DND-41 (cell line): ENCODE data around the gene COTL1.

Experiments used
- ATAC-seq: fragments of 200-7000 bp; cut with Tn5 transposase; 3 replicates; pipeline ENCODE4 v1.9.1; 2021; ENCODE audit warnings: low read depth; ENCODE audit not compliant: insufficient read depth
- DNase-seq: peaks from one replicate; pipeline ENCODE4 v3.0.0-alpha.2; 2020
- H2AFZ ChIP-seq: 2 replicates; pipeline ENCODE4 v1.6.0; 2012; ENCODE audit warnings: low read depth, low read length
- H3K27ac ChIP-seq: 2 replicates; pipeline ENCODE4 v1.5.1; 2012; ENCODE audit warnings: low read length, inconsistent platforms
- H3K27me3 ChIP-seq: fragments of 200-600 bp; sonication (generic); 2 replicates; pipeline ENCODE4 v1.6.0; 2012; ENCODE audit warnings: low read length, mild to moderate bottlenecking, inconsistent platforms; ENCODE audit not compliant: insufficient read depth, poor library complexity
- H3K36me3 ChIP-seq: 2 replicates; pipeline ENCODE4 v1.5.1; 2012; ENCODE audit warnings: low read length, inconsistent platforms; ENCODE audit not compliant: insufficient read depth
- H3K4me1 ChIP-seq: 2 replicates; pipeline ENCODE4 v1.5.1; 2012; ENCODE audit warnings: mild to moderate bottlenecking, low read length; ENCODE audit not compliant: insufficient read depth
- H3K4me2 ChIP-seq: 2 replicates; pipeline ENCODE4 v1.6.0; 2012; ENCODE audit warnings: mild to moderate bottlenecking, moderate library complexity, low read length, inconsistent platforms; ENCODE audit not compliant: insufficient read depth
- H3K4me3 ChIP-seq, 2 experiments: fragments of 200-600 bp in 1 of 2; shearing (Covaris generic) in 1 of 2; 2 replicates each; pipeline ENCODE4 v1.5.1; 2012 to 2016; ENCODE audit warnings: inconsistent platforms in 2 of 2, low read length in 2 of 2, mild to moderate bottlenecking in 2 of 2, low read depth in 1 of 2, moderate library complexity in 1 of 2
- H3K79me2 ChIP-seq: 2 replicates; pipeline ENCODE4 v1.6.0; 2012; ENCODE audit warnings: low read length, inconsistent platforms; ENCODE audit not compliant: insufficient read depth
- H3K9ac ChIP-seq: 2 replicates; pipeline ENCODE4 v1.6.0; 2012; ENCODE audit warnings: low read depth, mild to moderate bottlenecking, inconsistent platforms, low read length, moderate library complexity
- H3K9me3 ChIP-seq: 2 replicates; pipeline ENCODE4 v1.5.1; 2012; ENCODE audit warnings: low read length, moderate library complexity, mild to moderate bottlenecking, inconsistent platforms; ENCODE audit not compliant: insufficient read depth, severe bottlenecking
- H4K20me1 ChIP-seq: 2 replicates; pipeline ENCODE4 v1.6.0; 2012; ENCODE audit warnings: low read length; ENCODE audit not compliant: insufficient read depth
- EZH2 ChIP-seq: IDR thresholded peaks from 3 replicates; pipeline ENCODE4 v1.6.1; 2012; ENCODE audit warnings: borderline replicate concordance, low read depth, mild to moderate bottlenecking, moderate library complexity, low read length, inconsistent platforms; ENCODE audit not compliant: severe bottlenecking
- TF ChIP-seq, protein P1 (sequence below): IDR thresholded peaks from 2 replicates; pipeline ENCODE4 v1.5.1; 2012; ENCODE audit warnings: borderline replicate concordance, low read length, moderate library complexity, mild to moderate bottlenecking; ENCODE audit not compliant: poor library complexity, severe bottlenecking; ENCODE audit errors: extremely low read depth

COTL1 gene

DNA sequence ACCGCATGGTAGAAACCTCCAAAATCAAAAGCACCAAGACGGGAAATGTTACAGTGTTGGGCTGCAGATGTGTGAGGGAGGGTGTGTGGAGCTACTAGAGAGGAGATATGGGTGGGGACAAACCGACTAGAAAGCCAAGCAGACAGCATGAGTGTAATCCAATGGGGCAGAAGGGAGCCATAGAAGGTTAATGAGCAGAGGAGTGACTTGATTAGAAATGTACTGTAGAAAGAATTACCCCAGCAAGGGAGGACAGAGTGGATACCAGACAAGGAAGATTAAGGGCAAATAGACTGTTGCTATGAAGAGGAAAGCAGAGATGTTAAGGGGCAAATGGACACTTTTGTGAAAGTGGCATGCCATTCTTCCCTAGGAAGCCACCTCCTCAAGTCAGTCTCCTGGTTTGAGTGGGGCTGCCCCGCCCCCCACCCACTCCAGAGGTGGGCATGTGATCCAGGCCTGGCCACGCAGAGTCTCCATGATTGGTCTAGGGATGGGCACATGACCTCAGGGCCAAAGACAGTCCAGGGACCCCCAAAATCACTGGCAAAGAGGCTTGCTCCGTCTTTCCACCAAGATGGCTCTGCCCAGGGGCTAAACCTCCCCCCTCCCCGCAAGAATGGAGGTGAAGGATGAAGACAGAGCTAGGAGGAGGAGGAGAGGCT is 4.3 kb downstream of the COTL1 start:
- Histone ChIP-seq H3K27ac (no peak overlapping the region), H2AFZ (no peak overlapping the region), H3K4me3 (no peak overlapping the region), H3K36me3 (no peaks in the 10 kb centered on the region), H3K79me2 (no peaks in the 10 kb centered on the region), H3K27me3 (peaks cover 9% of the 10 kb centered on the region), H3K9me3 (no peaks in the 10 kb centered on the region), H3K4me1 (peaks cover 7% of the 10 kb centered on the region), H3K9ac (no peak overlapping the region), H3K4me2 (no peak overlapping the region), H4K20me1 (no peaks in the 10 kb centered on the region)
- TF ChIP-seq EZH2, result no peak
- TF ChIP-seq, protein P1, sequence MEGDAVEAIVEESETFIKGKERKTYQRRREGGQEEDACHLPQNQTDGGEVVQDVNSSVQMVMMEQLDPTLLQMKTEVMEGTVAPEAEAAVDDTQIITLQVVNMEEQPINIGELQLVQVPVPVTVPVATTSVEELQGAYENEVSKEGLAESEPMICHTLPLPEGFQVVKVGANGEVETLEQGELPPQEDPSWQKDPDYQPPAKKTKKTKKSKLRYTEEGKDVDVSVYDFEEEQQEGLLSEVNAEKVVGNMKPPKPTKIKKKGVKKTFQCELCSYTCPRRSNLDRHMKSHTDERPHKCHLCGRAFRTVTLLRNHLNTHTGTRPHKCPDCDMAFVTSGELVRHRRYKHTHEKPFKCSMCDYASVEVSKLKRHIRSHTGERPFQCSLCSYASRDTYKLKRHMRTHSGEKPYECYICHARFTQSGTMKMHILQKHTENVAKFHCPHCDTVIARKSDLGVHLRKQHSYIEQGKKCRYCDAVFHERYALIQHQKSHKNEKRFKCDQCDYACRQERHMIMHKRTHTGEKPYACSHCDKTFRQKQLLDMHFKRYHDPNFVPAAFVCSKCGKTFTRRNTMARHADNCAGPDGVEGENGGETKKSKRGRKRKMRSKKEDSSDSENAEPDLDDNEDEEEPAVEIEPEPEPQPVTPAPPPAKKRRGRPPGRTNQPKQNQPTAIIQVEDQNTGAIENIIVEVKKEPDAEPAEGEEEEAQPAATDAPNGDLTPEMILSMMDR, result no peak
- DNase-seq, result no peak
- no peak for ATAC-seq

DNA sequence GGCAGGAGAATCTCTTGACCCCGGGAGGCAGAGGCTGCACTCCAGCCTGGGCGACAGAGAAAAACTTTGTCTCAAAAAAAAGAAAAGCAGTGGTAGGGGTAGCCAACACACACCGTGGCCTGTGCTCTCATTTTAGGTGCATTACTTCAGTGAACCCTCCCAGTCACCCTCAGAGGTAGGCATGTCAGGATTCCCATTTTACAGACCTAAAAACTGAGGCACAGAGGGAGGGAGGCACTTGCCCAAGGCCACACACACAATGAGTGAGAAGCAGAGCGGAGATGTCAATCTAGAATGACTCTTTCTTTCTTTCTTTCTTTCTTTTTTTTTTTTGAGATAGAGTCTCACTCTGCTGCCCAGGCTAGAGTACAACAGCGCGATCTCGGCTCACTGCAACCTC is 5.2 kb downstream of the COTL1 start:
- no peak overlapping the region for H2AFZ ChIP-seq
- no peaks in the 10 kb centered on the region for H3K79me2 ChIP-seq
- no peak for DNase-seq
- no peaks in the 10 kb centered on the region for H3K36me3 ChIP-seq
- peaks cover 6% of the 10 kb centered on the region for H3K4me1 ChIP-seq
- ATAC-seq, result no peak
- H3K4me3 ChIP-seq, result no peak overlapping the region
- H3K9me3 ChIP-seq, result no peaks in the 10 kb centered on the region
- H3K27me3 ChIP-seq, result peaks cover 9% of the 10 kb centered on the region
- TF ChIP-seq EZH2, result no peak
- TF ChIP-seq, protein P1, result no peak
- H3K27ac ChIP-seq, result no peak overlapping the region
- H3K4me2 ChIP-seq, result no peak overlapping the region
- H3K9ac ChIP-seq, result no peak overlapping the region
- no peaks in the 10 kb centered on the region for H4K20me1 ChIP-seq

DNA sequence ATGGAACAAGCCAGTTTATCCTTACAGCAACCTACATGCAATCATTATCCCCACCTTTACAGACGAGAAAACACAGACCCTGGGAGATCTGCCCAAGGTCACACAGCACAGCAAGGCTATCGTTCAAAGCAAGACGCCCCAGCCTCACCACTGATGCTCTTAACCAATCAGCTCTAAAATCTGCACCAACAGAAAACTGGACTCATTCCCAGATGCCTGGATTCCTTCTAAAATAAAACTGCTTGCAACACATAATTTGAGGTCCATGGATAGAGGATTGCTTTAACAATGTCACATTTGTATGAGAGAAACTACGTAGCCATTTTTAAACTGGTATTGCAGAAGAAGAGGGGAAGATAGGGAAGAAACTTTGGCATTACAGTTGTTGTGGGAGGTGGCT is 6.8 kb downstream of the COTL1 start:
- Histone ChIP-seq H3K4me2 (no peak overlapping the region), H3K27ac (no peak overlapping the region), H3K27me3 (no peaks in the 10 kb centered on the region), H3K79me2 (no peaks in the 10 kb centered on the region), H3K4me3 (no peak overlapping the region), H3K4me1 (no peaks in the 10 kb centered on the region), H3K9me3 (no peaks in the 10 kb centered on the region), H4K20me1 (no peaks in the 10 kb centered on the region; the same call in 1 of the 2 replicates), H3K36me3 (no peaks in the 10 kb centered on the region), H3K9ac (no peak overlapping the region), H2AFZ (no peak overlapping the region)
- ATAC-seq (no peak), DNase-seq (no peak)
- TF ChIP-seq EZH2, result no peak
- TF ChIP-seq, protein P1, result no peak
